Erythroblast (primary cell): Measurements from ENCODE around the gene FAM13A.

ENCODE experiments used
- DNase-seq, 2 experiments: peaks; one replicate each; lab custom pipeline; 2025; lab: John Stamatoyannopoulos, UW
- GATA1 ChIP-seq: IDR thresholded peaks from 2 replicates; pipeline ENCODE4 v1.6.1; 2011; ENCODE audit warnings: low read depth, mild to moderate bottlenecking, control low read depth, low read length, moderate library complexity
- POLR2A ChIP-seq: IDR thresholded peaks from 2 replicates; pipeline ENCODE4 v1.6.1; 2011; ENCODE audit warnings: mild to moderate bottlenecking, low read length

Gene FAM13A

DNA sequence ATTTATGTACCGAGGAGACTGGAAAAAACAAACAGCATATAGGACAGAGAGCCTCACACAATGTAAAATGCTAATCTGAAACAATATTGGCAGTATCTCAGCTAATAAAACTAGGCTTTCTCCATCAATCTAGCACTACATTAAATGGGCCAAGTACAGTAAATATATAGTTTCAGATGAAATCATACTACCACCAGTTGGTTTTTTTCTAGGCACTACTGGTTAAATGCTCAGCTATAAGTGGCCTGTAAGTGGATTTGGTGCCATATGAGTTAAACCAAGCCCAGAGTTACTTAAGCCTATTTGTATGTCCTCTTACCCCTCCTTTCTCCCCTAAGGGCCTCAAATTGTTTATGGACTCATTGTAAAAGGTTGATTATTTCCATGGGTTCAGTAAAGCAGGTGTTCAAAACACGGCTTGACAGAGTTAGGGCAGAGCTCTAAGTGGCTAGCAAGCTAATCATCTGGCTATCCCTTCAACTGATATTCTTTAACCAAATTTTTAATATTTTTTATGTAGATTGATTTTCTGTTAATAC lies 57.5 kb downstream of the FAM13A start:
- TF ChIP-seq POLR2A (no peak), GATA1 (no peak)
- DNase-seq: no peak

DNA sequence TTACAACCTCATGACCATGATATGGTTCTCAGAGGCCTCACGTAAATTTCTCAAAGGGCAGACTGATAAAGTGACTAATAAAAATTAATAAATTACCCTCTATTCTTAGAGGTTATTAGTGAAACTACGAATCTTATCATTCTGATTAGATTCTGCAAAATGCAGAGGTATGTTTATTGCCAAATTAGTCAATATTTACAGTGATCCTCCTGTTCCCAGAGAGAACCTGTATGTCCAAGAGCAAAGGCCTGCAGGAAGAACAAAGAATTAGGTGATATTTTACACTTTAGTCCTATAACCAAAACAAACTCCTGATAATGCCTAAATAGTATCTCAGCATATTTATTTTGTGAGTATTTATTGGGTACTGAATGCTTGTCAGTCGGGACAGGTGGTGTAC lies 58.1 kb downstream of the FAM13A start:
- TF ChIP-seq POLR2A (no peak), GATA1 (no peak)
- DNase-seq: no peak

DNA sequence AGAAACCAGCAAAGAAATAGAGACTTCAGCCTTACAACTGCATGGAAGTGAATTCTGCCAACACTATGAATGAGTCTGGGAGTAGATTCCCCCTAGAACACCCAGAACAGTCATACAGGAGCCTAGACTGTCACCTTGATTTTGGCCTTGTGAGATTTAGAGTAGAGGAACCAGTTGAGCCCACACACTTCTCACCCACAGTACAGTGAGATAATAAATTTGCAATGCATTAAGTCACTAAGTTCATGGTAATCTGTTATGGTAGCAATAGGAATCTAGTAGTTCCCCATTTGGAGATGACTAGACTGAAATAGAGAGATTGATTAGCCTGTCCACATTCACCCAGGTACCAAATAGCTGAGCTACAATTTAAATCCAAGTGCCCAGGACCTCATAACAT lies 59.0 kb downstream of the FAM13A start:
- TF ChIP-seq POLR2A (no peak), GATA1 (no peak)
- peak in 1 of 2 experiments; percentile 5 for DNase-seq

DNA sequence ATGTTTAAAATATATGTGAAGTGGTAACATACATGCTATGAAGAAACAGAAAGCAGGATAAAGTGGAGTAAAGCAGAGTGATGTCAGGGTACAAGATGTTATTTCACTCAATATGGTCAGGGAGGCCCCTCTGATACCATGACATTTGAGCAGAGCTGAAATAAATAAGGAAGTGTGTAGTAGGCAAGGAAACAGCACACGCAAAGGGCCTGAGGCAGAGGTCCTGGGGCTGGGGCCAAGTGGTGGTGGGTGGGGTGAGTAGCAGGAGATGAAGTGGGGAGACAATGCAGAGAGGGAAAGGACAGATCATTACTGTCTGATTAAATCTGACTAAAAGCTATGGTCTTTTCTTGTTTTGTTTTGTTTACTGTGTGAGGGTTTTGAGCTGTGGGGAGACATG lies 61.1 kb downstream of the FAM13A start:
- peak; percentile 46 to 58 for DNase-seq
- TF ChIP-seq POLR2A (no peak), GATA1 (no peak)

DNA sequence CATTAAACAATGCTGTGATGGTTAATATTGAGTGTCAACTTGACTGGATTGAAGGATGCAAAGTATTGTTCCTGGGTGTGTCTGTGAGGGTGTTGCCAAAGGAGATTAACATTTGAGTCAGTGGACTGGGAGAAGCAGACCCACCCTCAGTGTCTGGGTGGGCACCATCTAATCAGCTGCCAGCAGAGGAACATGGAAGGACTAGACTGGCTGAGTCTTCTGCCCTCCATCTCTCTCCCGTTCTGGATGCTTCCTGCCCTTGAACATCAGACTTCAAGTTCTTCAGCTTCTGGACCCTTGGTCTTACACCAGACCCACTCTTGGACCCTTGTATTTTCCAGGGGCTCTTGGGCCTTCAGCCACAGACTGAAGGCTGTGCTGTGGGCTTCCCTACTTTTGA lies 61.7 kb downstream of the FAM13A start:
- DNase-seq: peak; percentile 61 to 76

DNA sequence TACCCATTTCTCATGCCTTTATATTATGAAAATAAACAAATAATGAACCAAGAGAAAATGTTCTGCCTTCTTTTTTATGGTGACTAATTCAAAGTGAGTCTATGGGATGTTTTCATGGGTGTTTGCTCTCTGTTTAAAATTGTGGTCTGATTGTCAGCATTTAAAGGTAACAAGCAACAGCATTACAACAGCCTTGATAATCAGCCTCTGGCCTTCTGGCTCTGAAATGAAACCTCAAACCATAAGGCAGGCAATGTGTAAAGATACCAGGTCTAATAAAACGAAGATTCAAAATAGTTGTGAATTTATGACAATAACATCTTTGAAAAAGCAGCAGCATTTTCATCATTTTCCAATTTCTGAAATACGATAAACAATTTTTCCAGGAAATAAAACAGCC lies 63.7 kb downstream of the FAM13A start:
- TF ChIP-seq GATA1 (no peak), POLR2A (no peak)
- DNase-seq: peak; percentile 13 to 43

More for the DNA sequence above, 61.7 kb downstream of the FAM13A start:
- peak; percentile 41 for TF ChIP-seq POLR2A

DNA sequence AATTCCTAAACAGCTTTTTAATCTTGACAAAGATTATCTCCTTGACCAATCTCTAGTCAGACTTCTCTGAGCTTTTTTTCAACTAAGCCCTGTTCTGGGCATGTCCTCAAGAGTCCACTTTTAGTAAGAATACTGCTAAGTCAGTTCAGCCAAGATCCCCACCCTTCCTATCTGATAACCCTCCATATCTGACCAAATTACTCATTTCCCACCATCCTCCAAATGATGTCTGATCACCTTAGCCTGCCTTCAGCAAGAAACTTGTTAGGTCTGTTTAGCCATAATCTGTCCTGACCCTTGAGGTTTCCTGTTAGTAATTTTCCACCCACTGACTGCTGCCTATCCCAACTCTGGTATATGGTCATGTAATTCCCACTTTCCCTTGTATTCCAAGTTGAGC lies 65.2 kb downstream of the FAM13A start:
- TF ChIP-seq GATA1: no peak
- no peak for TF ChIP-seq POLR2A
- peak; percentile 28 to 32 for DNase-seq

DNA sequence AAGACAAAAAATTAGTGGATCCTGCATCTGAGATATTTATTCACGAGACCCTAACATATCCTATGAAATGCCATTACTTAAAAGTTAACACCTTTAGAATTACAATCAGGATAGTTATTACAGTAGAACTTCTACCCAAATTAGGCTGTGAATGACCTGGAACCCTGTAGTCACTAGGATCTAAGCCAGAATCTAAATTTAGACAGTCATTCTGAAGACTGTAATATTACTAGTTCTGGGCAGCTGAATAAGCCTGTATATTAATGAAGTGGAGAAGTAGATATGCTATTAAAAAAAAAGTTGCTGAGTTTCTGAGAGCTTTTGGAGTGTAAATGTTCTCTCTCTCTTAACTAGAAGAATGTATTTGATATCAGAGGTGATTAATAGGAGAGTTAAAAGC lies 67.0 kb downstream of the FAM13A start:
- DNase-seq: no peak

DNA sequence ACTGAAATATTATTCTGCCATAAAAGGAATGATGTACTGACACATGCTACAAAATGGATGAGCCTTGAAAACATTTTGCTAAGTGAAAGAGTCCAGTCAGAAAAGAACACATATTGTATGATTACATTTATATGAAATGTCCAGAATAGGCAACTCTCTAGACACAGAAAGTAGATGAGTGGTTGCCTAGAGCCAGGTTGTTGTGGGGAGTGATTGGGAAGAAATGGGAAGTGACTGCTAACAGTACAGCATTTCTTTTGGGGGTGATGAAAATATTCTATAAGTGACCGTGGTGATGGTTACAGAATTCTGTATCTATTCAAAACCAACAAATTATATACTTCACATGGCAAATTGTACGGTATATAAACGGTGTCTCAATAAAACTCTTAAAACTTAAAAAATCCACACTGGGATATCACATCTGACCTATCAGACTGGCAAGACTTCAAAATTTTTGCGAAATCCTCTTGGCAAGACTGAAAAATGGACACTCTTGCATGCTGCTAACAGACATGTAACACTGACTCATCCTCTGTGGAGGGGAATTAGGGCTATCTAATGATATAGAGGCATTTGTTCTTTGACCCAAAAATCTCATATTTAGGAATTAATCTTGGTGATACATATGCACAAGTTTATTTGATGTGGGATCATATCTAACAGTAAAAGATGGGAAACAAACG lies 71.8 kb downstream of the FAM13A start:
- TF ChIP-seq POLR2A (no peak), GATA1 (no peak)
- peak in 1 of 2 experiments; percentile 11 for DNase-seq

More for the DNA sequence above, 67.0 kb downstream of the FAM13A start:
- TF ChIP-seq POLR2A: no peak
- no peak for TF ChIP-seq GATA1

DNA sequence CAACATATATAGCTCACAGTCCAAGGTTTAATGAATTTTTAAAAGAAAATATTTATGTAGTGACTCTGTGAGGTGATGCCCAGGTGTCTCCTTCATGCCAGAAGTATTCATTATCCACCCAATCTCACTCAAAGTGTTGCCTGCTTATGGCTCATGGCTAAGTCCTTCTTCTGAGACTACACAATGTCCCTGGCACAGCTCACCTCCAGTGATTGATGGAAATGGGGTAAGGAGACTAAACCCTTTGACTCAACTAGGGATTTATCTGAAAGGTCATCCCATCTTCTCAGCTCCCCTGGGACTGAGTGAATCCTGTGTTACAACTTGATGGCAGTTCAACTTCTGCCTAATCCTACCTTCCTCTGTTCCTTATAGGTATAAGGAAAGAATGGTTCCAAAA lies 74.2 kb downstream of the FAM13A start:
- DNase-seq: no peak
- TF ChIP-seq POLR2A: no peak
- TF ChIP-seq GATA1: no peak

DNA sequence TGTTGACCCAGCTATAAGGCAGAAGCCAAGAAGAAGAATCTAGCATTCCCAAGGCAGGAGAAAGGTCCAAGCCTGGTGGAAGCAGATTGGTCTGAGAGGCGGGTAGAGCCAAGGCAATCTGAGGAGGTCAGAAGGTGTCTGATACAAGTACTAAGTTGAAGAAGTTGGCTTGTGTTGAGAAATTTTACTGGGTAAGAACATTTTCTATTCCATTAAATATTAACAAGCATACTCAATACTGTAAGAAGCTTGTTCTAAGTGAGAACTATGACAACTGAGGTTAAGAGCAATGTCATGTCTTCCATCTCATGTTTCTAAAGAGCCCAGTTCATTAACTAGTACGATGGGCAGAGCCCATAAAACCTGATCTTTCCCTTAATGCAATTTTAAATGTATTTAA lies 75.0 kb downstream of the FAM13A start:
- no peak for DNase-seq
- TF ChIP-seq POLR2A: no peak
- TF ChIP-seq GATA1: no peak

DNA sequence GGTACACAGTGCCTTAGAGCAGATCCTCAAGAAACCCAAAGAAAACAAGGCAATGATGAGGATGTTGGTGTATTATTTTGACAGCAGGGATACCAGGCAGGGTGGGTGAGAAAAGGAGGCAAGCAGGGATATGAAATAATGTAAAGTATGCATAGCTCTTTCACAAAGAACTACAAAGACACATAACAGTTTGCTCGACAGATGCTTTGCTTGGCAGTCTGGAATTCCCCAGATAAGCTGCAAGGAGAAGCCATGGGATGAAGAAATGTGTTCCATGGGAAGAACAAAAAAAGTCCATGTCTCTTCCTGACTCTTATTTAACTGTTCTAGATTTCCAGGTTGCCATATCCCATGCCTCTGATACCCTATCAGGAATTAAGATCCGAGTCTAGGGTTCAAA lies 75.4 kb downstream of the FAM13A start:
- TF ChIP-seq POLR2A (no peak), GATA1 (no peak)
- DNase-seq: no peak

DNA sequence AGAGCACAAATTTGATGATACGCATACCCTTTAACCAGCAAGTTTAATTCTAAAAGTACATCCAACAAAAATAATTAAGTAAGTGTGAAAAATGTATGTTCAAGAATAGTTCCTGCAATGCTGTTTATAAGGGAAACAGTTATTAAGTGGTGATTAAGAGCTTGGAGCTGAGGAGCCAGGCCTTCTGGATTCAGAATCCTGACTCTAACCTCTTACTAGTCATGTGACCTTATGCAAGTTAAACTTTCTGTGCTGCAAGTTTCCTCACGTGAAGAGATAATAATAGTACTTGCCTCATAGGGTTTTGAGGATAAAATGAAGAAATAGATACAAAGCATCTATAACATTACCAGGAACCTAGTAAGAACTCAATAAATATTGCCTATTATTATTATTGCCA lies 77.7 kb downstream of the FAM13A start:
- no peak for TF ChIP-seq GATA1
- no peak for DNase-seq

DNA sequence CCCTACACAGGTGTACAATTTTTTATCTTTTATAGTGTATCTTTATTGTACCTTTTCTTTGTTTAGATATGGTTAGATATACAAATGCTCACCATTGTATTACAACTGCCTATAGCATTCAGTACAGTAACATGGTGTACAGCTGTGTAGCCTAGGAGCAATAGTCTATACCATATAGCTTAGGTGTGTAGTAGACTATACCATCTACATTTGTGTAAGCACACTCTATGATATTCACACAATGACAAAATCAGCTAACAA lies 80.3 kb downstream of the FAM13A start:
- no peak for DNase-seq
- TF ChIP-seq GATA1: no peak
- no peak for TF ChIP-seq POLR2A

DNA sequence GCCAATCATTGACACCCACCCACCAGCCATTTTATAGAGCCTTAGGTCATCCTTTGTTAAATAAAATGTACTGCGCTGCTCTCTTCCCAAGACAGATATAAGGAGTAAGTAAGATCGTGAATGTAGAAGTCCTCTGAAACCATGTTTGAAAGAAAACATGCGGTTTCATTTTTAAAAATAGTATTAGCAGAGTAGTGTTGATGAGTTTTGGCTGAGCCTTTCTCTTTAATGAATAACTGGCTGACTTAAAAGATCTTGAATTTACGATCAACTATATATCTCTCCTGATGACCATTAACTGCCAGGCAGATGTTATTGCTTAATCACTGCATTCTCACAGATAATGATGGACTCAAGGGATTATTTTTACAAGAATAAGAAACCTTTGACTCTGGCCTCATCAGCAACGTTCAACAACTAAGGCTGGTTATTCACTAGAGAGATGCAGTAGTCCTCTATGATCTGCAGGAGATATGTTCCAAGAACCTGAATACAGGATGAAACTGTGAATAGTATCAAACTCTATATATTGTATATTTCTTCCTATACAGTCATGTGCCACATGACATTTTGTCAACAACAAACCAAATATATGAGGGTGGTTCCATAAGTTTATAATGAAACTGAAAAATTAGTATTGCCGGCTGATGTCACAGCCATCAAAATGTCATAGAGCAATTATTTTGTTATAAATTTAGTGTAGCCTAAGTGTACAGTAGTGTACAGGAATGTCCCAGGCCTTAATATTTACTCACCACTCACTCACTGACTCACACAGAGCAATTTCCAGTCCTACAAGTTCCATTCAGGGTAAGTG lies 80.8 kb downstream of the FAM13A start:
- no peak for DNase-seq
- TF ChIP-seq GATA1: no peak
- no peak for TF ChIP-seq POLR2A
